K562 (cell line): Measurements from ENCODE around the gene KCP. TPM values are rescaled to one million over a fixed set of nuclear protein-coding genes. Genes with fewer than 3 reads are reported as not detected.

Experiments
- CLOCK ChIP-seq: fragments of 250-450 bp; sonication (Bioruptor Pico); IDR thresholded peaks from 2 replicates; pipeline ENCODE4 v1.4.0; 2020; ENCODE audit warnings: mild to moderate bottlenecking, moderate library complexity, borderline replicate concordance
- FOSL1 ChIP-seq: fragments of 200-800 bp; sonication (Bioruptor generic); conservative IDR thresholded peaks from 2 replicates; pipeline ENCODE4 v1.6.1; 2016; ENCODE audit warnings: missing genetic modification characterization, missing compliant biosample characterization
- HDAC2 ChIP-seq: fragments of 450-650 bp; IDR thresholded peaks from 2 replicates; pipeline ENCODE4 v1.6.1; 2016; ENCODE audit warnings: mild to moderate bottlenecking
- HOXB6 ChIP-seq: fragments of 250-450 bp; sonication (Bioruptor Pico); IDR thresholded peaks from 2 replicates; pipeline ENCODE4 v1.5.1; 2022; ENCODE audit warnings: mild to moderate bottlenecking, borderline replicate concordance
- KDM1A ChIP-seq, 2 experiments: fragments of 450-650 bp; IDR thresholded peaks; 2 replicates each; pipeline ENCODE4 v1.6.1; 2016; ENCODE audit warnings: mild to moderate bottlenecking in 2 of 2
- MIER1 ChIP-seq: fragments of 450-650 bp; IDR thresholded peaks from 2 replicates; pipeline ENCODE4 v1.6.1; 2016; ENCODE audit warnings: antibody characterized with exemption, mild to moderate bottlenecking, low read depth
- MYBL2 ChIP-seq, 2 experiments: fragments of 450-650 bp in 1 of 2; sonication (generic) in 1 of 2; formaldehyde crosslinking in 1 of 2; IDR thresholded peaks; 2 replicates each; pipeline versions ENCODE4 v1.6.1 to v1.8.1; 2017 to 2022; ENCODE audit warnings: borderline replicate concordance in 1 of 2, inconsistent platforms in 1 of 2, low read depth in 1 of 2, mild to moderate bottlenecking in 1 of 2, missing genetic modification reagents in 1 of 2, moderate library complexity in 1 of 2
- NUFIP1 ChIP-seq: fragments of 450-650 bp; IDR thresholded peaks from 2 replicates; pipeline ENCODE4 v1.6.1; 2018; ENCODE audit not compliant: partially characterized antibody
- SMARCE1 ChIP-seq: fragments of 450-650 bp; IDR thresholded peaks from 2 replicates; pipeline ENCODE4 v1.7.1; 2016; ENCODE audit warnings: mild to moderate bottlenecking
- SPI1 ChIP-seq: IDR thresholded peaks from 2 replicates; pipeline ENCODE4 v1.6.1; 2011; ENCODE audit warnings: low read depth, low read length, control low read depth, borderline replicate concordance
- TFAM ChIP-seq: fragments of 250-450 bp; sonication (Bioruptor Pico); conservative IDR thresholded peaks from 2 replicates; pipeline ENCODE4 v1.5.0; 2021; ENCODE audit warnings: mild to moderate bottlenecking, moderate library complexity
- U2AF1 ChIP-seq: fragments of 200-400 bp; formaldehyde crosslinking; optimal IDR thresholded peaks from 2 replicates; pipeline ENCODE3; 2017; ENCODE audit warnings: mild to moderate bottlenecking, low read depth, low read length, moderate library complexity
- ZEB2 ChIP-seq: fragments of 450-650 bp; IDR thresholded peaks from 2 replicates; pipeline ENCODE4 v1.6.1; 2016
- ZHX1 ChIP-seq: fragments of 150-350 bp; conservative IDR thresholded peaks from 2 replicates; pipeline ENCODE4 v1.6.1; 2014; ENCODE audit warnings: low read length
- ZNF444 ChIP-seq: fragments of 250-450 bp; sonication (Bioruptor Pico); IDR thresholded peaks from 2 replicates; pipeline ENCODE4 v1.4.0; 2020; ENCODE audit warnings: mild to moderate bottlenecking, moderate library complexity
- ZNF586 ChIP-seq: fragments of 450-650 bp; formaldehyde crosslinking; conservative IDR thresholded peaks from 2 replicates; pipeline ENCODE4 v1.4.0; 2020; ENCODE audit warnings: mild to moderate bottlenecking, moderate library complexity
- ZNF589 ChIP-seq: fragments of 200-800 bp; sonication (Bioruptor generic); IDR thresholded peaks from 2 replicates; pipeline ENCODE4 v1.6.1; 2016; ENCODE audit warnings: low read depth, missing genetic modification characterization, missing compliant biosample characterization
- ZSCAN32 ChIP-seq: fragments of 450-650 bp; formaldehyde crosslinking; IDR thresholded peaks from 2 replicates; pipeline ENCODE4 v1.4.0; 2020; ENCODE audit warnings: mild to moderate bottlenecking, moderate library complexity
- polyA plus RNA-seq, 8 experiments: library from polyadenylated mRNA; depleted of rRNA in 4 of 8; stranded (reverse) in 5 of 8; unstranded in 3 of 8; fragments of >200 nt; fragmentation: Nextera tagmentation in 2 of 8; fragmentation: Illumina TruSeq in 1 of 8; extraction: Ambion mirVana in 2 of 8; extraction: Trizol in 1 of 8; gene quantifications; 2 replicates each; pipeline versions ENCODE4 v1.2.1 to v1.2.3, GENCODE V29; 2011 to 2014; ENCODE audit warnings: inconsistent platforms in 1 of 8, missing spikeins in 1 of 8
- total RNA-seq, 7 experiments: library from RNA; depleted of rRNA in 6 of 7; stranded (reverse); fragments of >200 nt in 6 of 7; fragmentation: Illumina TruSeq in 2 of 7; extraction: Trizol in 2 of 7; gene quantifications; 2 replicates each; pipeline versions ENCODE4 v1.2.1 to v1.2.3, GENCODE V29; 2011 to 2021; ENCODE audit warnings: low replicate concordance in 1 of 7
- TF ChIP-seq, protein P1 (sequence below): sonication (generic); formaldehyde crosslinking; IDR thresholded peaks from 2 replicates; pipeline ENCODE4 v1.4.0; 2020; ENCODE audit warnings: mild to moderate bottlenecking, missing genetic modification reagents
- TF ChIP-seq, protein P2 (sequence below): fragments of 250-450 bp; sonication (Bioruptor Pico); IDR thresholded peaks from 2 replicates; pipeline ENCODE4 v1.8.0; 2021; ENCODE audit warnings: borderline replicate concordance, mild to moderate bottlenecking, moderate library complexity; ENCODE audit not compliant: poor library complexity, severe bottlenecking

Gene KCP
- total and polyA plus RNA-seq, 9 of the 15 experiments (the other 6 are each of a cell fraction or from before 2014, with no cell fraction given) = 0.06 to 0.17 (median 0.12) TPM; not detected in 3

DNA sequence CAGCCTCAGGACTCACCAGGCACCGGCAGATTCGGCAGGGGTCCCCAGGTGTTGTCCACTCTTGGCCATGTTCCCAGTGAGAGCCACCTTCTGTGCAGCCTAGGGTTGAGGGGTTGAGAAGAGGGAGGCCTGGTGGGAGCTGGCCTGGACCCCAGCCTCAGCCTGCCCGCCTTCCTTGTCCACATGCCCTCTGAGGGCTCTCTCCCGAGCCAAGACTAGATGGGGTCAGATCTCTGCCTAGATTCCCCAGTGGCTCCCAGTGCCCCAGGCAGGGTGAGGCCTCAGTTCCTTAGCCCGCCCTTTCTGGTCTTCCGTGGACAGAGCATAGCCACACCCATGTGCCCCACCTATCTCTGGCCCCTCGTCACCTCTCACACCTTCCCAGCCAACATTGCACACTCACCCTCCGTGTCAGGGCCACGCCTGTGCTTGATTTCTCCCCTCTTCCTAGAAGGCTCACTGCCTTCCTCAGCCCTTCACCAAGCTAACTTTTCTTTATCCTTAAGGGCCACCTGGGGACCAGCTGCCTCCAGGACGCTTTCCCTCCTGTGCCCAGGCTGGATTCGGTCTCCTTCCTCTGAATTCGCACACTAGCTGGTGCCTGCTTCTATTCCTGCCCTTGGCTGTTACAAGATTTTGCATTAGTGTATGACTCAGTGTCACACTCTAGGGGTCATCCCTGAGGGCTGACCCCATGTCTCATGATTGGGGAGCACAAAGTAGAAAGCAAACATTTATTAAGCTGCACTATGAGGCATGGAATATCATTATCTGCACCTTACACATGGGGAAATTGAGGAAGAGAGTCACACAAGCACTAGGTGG lies 7.5 kb downstream of the KCP start (continued):
- TF ChIP-seq, protein P1, sequence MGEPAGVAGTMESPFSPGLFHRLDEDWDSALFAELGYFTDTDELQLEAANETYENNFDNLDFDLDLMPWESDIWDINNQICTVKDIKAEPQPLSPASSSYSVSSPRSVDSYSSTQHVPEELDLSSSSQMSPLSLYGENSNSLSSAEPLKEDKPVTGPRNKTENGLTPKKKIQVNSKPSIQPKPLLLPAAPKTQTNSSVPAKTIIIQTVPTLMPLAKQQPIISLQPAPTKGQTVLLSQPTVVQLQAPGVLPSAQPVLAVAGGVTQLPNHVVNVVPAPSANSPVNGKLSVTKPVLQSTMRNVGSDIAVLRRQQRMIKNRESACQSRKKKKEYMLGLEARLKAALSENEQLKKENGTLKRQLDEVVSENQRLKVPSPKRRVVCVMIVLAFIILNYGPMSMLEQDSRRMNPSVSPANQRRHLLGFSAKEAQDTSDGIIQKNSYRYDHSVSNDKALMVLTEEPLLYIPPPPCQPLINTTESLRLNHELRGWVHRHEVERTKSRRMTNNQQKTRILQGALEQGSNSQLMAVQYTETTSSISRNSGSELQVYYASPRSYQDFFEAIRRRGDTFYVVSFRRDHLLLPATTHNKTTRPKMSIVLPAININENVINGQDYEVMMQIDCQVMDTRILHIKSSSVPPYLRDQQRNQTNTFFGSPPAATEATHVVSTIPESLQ (CRISPR knock-in tag) = no peak
- peak; percentile 94 for TF ChIP-seq FOSL1 (tag)
- TF ChIP-seq TFAM = no peak
- TF ChIP-seq, protein P2, sequence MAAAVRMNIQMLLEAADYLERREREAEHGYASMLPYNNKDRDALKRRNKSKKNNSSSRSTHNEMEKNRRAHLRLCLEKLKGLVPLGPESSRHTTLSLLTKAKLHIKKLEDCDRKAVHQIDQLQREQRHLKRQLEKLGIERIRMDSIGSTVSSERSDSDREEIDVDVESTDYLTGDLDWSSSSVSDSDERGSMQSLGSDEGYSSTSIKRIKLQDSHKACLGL (CRISPR knock-in tag) = no peak
- TF ChIP-seq NUFIP1 = no peak
- TF ChIP-seq MIER1 = no peak
- no peak for TF ChIP-seq ZHX1
- TF ChIP-seq MYBL2 (IDR thresholded peaks at IDR 0.05; ENCODE audit: low read depth) = no peak
- no peak for TF ChIP-seq MYBL2 (CRISPR knock-in tag; IDR thresholded peaks at IDR 0.05; ENCODE audit: borderline replicate concordance)
- TF ChIP-seq HDAC2 = 0 out of 2 replicates have a peak, but pooled peaks have one; percentile 54
- no peak for TF ChIP-seq KDM1A (IDR thresholded peaks at IDR 0.05)
- no peak for TF ChIP-seq U2AF1
- no peak for TF ChIP-seq ZNF444 (CRISPR knock-in tag)
- no peak for TF ChIP-seq SMARCE1
- TF ChIP-seq ZSCAN32 (CRISPR knock-in tag) = no peak
- TF ChIP-seq ZEB2 = peak; percentile 67; the same call in 1 of the 2 replicates
- TF ChIP-seq SPI1 = no peak
- no peak for TF ChIP-seq HOXB6 (CRISPR knock-in tag)
- TF ChIP-seq ZNF589 (CRISPR knock-in tag) = peak; percentile 76; the same call in 1 of the 2 replicates
- TF ChIP-seq CLOCK (CRISPR knock-in tag) = no peak
- no peak for TF ChIP-seq ZNF586
